ENCODE results near the gene OR51V1. TPM values are rescaled to one million over a fixed set of nuclear protein-coding genes. Genes with fewer than 3 reads are reported as not detected.

OR51V1 gene
- total and polyA plus RNA-seq, 2 experiments from 2014 or later, result not detected

DNA sequence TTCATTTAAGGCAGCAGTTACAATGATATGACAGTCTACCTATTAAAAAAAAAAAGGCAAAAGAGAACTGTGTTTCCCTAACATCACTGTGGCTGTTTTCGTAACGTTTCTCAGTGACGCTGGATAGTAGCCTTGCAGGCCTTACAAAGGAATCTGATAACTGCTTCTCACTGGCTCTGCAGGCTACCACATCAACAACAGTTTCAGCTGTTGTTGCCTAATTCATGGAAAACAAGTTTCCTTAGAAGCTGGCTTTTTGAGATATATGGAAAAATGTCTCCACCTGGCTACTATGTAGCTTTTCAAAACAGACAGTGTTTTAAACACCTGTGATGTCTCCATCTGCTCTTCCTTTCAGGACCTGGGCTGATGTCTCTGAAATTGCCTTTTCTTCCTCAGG is 3.8 kb downstream of the OR51V1 start:
- Histone ChIP-seq H3K36me3 (ENCODE audit: low read depth) (no peaks in the 10 kb centered on the region), H3K27ac (0 out of 2 replicates have a peak overlapping the region, but pooled peaks have one; percentile 23), H4K20me1 (ENCODE audit: insufficient read depth) (no peaks in the 10 kb centered on the region), H3K27me3 (replicated peaks; ENCODE audit: insufficient read depth) (no peaks in the 10 kb centered on the region), H3K4me3 (no peak overlapping the region), H3K9me2 (ENCODE audit: insufficient read depth) (no peaks in the 10 kb centered on the region), H3F3A (ENCODE audit: insufficient read depth) (peaks cover 7% of the 10 kb centered on the region), H3K4me1 (ENCODE audit: insufficient read depth) (peaks cover 15% of the 10 kb centered on the region; the same call in 1 of the 2 replicates), H3K79me2 (ENCODE audit: insufficient read depth) (no peaks in the 10 kb centered on the region), H3K9me3 (ENCODE audit: low read depth) (no peaks in the 10 kb centered on the region), H3K4me2 (ENCODE audit: unreplicated experiment) (no peak overlapping the region), H3K9ac (no peak overlapping the region), H2AFZ (peak overlapping the region; percentile 22; the same call in 1 of the 2 replicates)
- WGBS, 2 experiments (ENCODE audit: low coverage in 1 of 2, low lambda C conversion rate in 2 of 2, missing lambda C conversion rate in 2 of 2), result 48 to 52% methylated on average over 3 of the region's 3 CpGs
- in situ Hi-C loops (cut with MboI), result no loop called here
- DNase-seq, result peak; percentile 35
- no peak for TF ChIP-seq EZH2 (IDR thresholded peaks at IDR 0.05; ENCODE audit: insufficient read depth, poor library complexity, severe bottlenecking)

DNA sequence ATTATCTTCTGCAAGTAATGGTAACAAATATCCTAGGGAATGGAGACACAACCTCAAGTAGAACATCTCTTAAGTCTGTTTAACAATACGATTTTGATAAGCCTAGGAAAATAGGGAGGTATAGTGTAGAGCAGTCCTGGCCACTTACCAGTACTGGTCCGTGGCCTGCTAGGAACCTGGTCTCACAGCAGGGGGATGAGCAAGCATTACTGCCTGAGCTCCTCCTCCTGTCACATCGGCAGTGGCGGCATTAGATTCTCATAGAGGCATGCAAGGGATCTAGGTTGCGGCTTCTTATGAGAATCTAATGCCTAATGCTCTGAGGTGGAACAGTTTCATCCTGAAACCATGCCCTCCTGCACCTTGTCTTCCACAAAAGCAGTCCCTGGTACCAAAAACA is 4.4 kb downstream of the OR51V1 start:
- Histone ChIP-seq H2AFZ (peak overlapping the region; percentile 22; the same call in 1 of the 2 replicates), H3K79me2 (ENCODE audit: insufficient read depth) (no peaks in the 10 kb centered on the region), H3F3A (ENCODE audit: insufficient read depth) (peaks cover 7% of the 10 kb centered on the region), H3K9me3 (ENCODE audit: low read depth) (no peaks in the 10 kb centered on the region), H3K9me2 (ENCODE audit: insufficient read depth) (no peaks in the 10 kb centered on the region), H4K20me1 (ENCODE audit: insufficient read depth) (no peaks in the 10 kb centered on the region), H3K27me3 (replicated peaks; ENCODE audit: insufficient read depth) (no peaks in the 10 kb centered on the region), H3K27ac (no peak overlapping the region), H3K4me2 (ENCODE audit: unreplicated experiment) (no peak overlapping the region), H3K4me1 (ENCODE audit: insufficient read depth) (peaks cover 9% of the 10 kb centered on the region; the same call in 1 of the 2 replicates), H3K4me3 (no peak overlapping the region), H3K36me3 (ENCODE audit: low read depth) (no peaks in the 10 kb centered on the region), H3K9ac (no peak overlapping the region)
- no peak for DNase-seq
- WGBS, 2 experiments (ENCODE audit: low coverage in 1 of 2, low lambda C conversion rate in 2 of 2, missing lambda C conversion rate in 2 of 2), result 63 to 77% methylated on average over 5 of the region's 5 CpGs
- TF ChIP-seq EZH2 (IDR thresholded peaks at IDR 0.05; ENCODE audit: insufficient read depth, poor library complexity, severe bottlenecking) (no peak), EZH2phosphoT487 (IDR thresholded peaks at IDR 0.05; ENCODE audit: insufficient read depth, low read depth) (no peak)
- in situ Hi-C loops (cut with MboI), result no loop called here

DNA sequence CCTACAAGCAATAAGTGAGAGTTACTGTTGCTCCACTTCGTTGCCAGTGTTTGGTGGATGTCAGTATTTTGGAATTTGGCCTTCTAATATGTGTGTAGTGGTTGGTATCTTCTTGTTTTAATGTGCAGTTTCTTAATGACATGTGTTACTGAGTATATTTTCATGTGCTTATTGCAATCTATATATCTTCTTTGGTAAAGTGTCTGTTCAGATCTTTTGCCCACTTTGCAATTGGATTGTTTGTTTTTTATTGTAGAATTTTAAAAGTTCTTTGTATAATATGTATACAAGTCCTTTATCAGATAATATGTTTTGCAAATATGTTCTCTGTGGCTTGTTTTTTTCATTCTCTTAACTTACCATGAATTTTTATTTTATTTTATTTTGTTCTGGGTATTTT is 7.7 kb downstream of the OR51V1 start:
- no peaks in the 10 kb centered on the region for H3K36me3 ChIP-seq (ENCODE audit: low read depth)
- no peak for DNase-seq
- H3K9me3 ChIP-seq (ENCODE audit: low read depth), result no peaks in the 10 kb centered on the region
- H3K9ac ChIP-seq, result no peak overlapping the region
- H3F3A ChIP-seq (ENCODE audit: insufficient read depth), result peaks cover 7% of the 10 kb centered on the region
- TF ChIP-seq EZH2phosphoT487 (IDR thresholded peaks at IDR 0.05; ENCODE audit: insufficient read depth, low read depth) (no peak), EZH2 (IDR thresholded peaks at IDR 0.05; ENCODE audit: insufficient read depth, poor library complexity, severe bottlenecking) (no peak)
- no peaks in the 10 kb centered on the region for H4K20me1 ChIP-seq (ENCODE audit: insufficient read depth)
- 5 to 9% methylated on average over 1 of the region's 1 CpG for WGBS, 2 experiments (ENCODE audit: low coverage in 1 of 2, low lambda C conversion rate in 2 of 2, missing lambda C conversion rate in 2 of 2)
- H3K9me2 ChIP-seq (ENCODE audit: insufficient read depth), result no peaks in the 10 kb centered on the region
- H3K27ac ChIP-seq, result no peak overlapping the region
- H3K4me3 ChIP-seq, result no peak overlapping the region
- H2AFZ ChIP-seq, result no peak overlapping the region
- peaks cover 9% of the 10 kb centered on the region; the same call in 1 of the 2 replicates for H3K4me1 ChIP-seq (ENCODE audit: insufficient read depth)
- no peak overlapping the region for H3K4me2 ChIP-seq (ENCODE audit: unreplicated experiment)
- no peaks in the 10 kb centered on the region for H3K79me2 ChIP-seq (ENCODE audit: insufficient read depth)
- in situ Hi-C loops (cut with MboI), result no loop called here
- no peaks in the 10 kb centered on the region for H3K27me3 ChIP-seq (replicated peaks; ENCODE audit: insufficient read depth)

- no peaks in the 10 kb centered on the region for H3K36me3 ChIP-seq (ENCODE audit: low read depth)
- H2AFZ ChIP-seq, result no peak overlapping the region
- no peak overlapping the region for H3K4me3 ChIP-seq
- H3K27me3 ChIP-seq (replicated peaks; ENCODE audit: insufficient read depth), result no peaks in the 10 kb centered on the region
- no peaks in the 10 kb centered on the region for H3K9me3 ChIP-seq (ENCODE audit: low read depth)
- in situ Hi-C loops (cut with MboI), result no loop called here
- H3K9me2 ChIP-seq (ENCODE audit: insufficient read depth), result no peaks in the 10 kb centered on the region
- no peak overlapping the region for H3K4me2 ChIP-seq (ENCODE audit: unreplicated experiment)
- WGBS, 2 experiments (ENCODE audit: low coverage in 1 of 2, low lambda C conversion rate in 2 of 2, missing lambda C conversion rate in 2 of 2), result 34 to 42% methylated on average over 2 of the region's 2 CpGs
- H3K4me1 ChIP-seq (ENCODE audit: insufficient read depth), result no peaks in the 10 kb centered on the region
- TF ChIP-seq EZH2 (IDR thresholded peaks at IDR 0.05; ENCODE audit: insufficient read depth, poor library complexity, severe bottlenecking) (no peak), EZH2phosphoT487 (IDR thresholded peaks at IDR 0.05; ENCODE audit: insufficient read depth, low read depth) (no peak)
- H3K27ac ChIP-seq, result no peak overlapping the region
- DNase-seq, result no peak
- H3K79me2 ChIP-seq (ENCODE audit: insufficient read depth), result no peaks in the 10 kb centered on the region
- H3K9ac ChIP-seq, result no peak overlapping the region
- H4K20me1 ChIP-seq (ENCODE audit: insufficient read depth), result no peaks in the 10 kb centered on the region
- no peaks in the 10 kb centered on the region for H3F3A ChIP-seq (ENCODE audit: insufficient read depth)
Observed at GRCh38 chr11:5188201-5188600, 12.3 kb downstream of the OR51V1 start.

Measured in GM23248 (cell line).